Breast epithelium (tissue), 3 donors: Measurements from ENCODE around the gene DUOXA2.

Experiments
- CTCF ChIP-seq, 3 donors: fragments of 450-650 bp; IDR thresholded peaks; one replicate each; pipeline ENCODE4 v1.5.1; 2016 to 2017; ENCODE audit warnings: antibody characterized with exemption in 3 of 3, mild to moderate bottlenecking in 3 of 3, moderate library complexity in 3 of 3
- POLR2A ChIP-seq: fragments of 450-650 bp; IDR thresholded peaks from one replicate; pipeline ENCODE4 v1.6.1; 2016; ENCODE audit warnings: antibody characterized with exemption, mild to moderate bottlenecking, moderate library complexity
- POLR2AphosphoS5 ChIP-seq, 3 donors: sonication (generic); formaldehyde crosslinking; IDR thresholded peaks; one replicate each; pipeline ENCODE4 v1.6.1; 2017; ENCODE audit warnings: antibody characterized with exemption in 3 of 3

- TF ChIP-seq CTCF (IDR thresholded peaks at IDR 0.05) = no peak
- no peak for TF ChIP-seq POLR2A
- TF ChIP-seq POLR2AphosphoS5 (IDR thresholded peaks at IDR 0.05) = no peak
These were observed 36.4 kb downstream of the DUOXA2 start for GRCh38 chr15:45150481-45150880.
